HG03159 (cell line): ENCODE results near the gene OR2H1.

ENCODE experiments used
- ATAC-seq: cut with Tn5 transposase; IDR thresholded peaks from one replicate; pipeline ENCODE4 v1.9.1; 2021; ENCODE audit warnings: mild to moderate bottlenecking, moderate library complexity; ENCODE audit not compliant: unreplicated experiment

Gene OR2H1

GRCh38 chr6:29483186-29483585, 26.2 kb downstream of the OR2H1 start:
- no peak for ATAC-seq

GRCh38 chr6:29483735-29484134, 26.8 kb downstream of the OR2H1 start:
- ATAC-seq, result no peak

GRCh38 chr6:29486577-29486976, 29.6 kb downstream of the OR2H1 start:
- no peak for ATAC-seq

GRCh38 chr6:29487131-29487530, 30.2 kb downstream of the OR2H1 start:
- no peak for ATAC-seq

GRCh38 chr6:29487660-29488059, 30.7 kb downstream of the OR2H1 start, which contains the start of gene MAS1L:
TSS of gene MAS1L (minus strand) at chr6:29487956. CDS start at chr6:29487902, 54 bp downstream.
- ATAC-seq, result no peak

- ATAC-seq, result no peak
These were observed 31.9 kb downstream of the OR2H1 start for GRCh38 chr6:29488874-29489273.

GRCh38 chr6:29489286-29489685, 32.3 kb downstream of the OR2H1 start:
- ATAC-seq, result no peak

GRCh38 chr6:29490055-29490454, 33.1 kb downstream of the OR2H1 start:
- ATAC-seq, result no peak

- no peak for ATAC-seq
These were observed 33.6 kb downstream of the OR2H1 start for GRCh38 chr6:29490552-29490951.

GRCh38 chr6:29491574-29491973, 34.6 kb downstream of the OR2H1 start:
- no peak for ATAC-seq

GRCh38 chr6:29493261-29493660, 36.3 kb downstream of the OR2H1 start:
- no peak for ATAC-seq

- no peak for ATAC-seq
These were observed 37.2 kb downstream of the OR2H1 start for GRCh38 chr6:29494131-29494530.

- no peak for ATAC-seq
These were observed 38.6 kb downstream of the OR2H1 start for GRCh38 chr6:29495571-29495970.

- ATAC-seq, result no peak
These were observed 40.0 kb downstream of the OR2H1 start for GRCh38 chr6:29496961-29497360.

- no peak for ATAC-seq
These were observed 42.7 kb downstream of the OR2H1 start for GRCh38 chr6:29499704-29500103.

- ATAC-seq, result no peak
These were observed 43.6 kb downstream of the OR2H1 start for GRCh38 chr6:29500594-29500993.

GRCh38 chr6:29501106-29501505, 44.2 kb downstream of the OR2H1 start:
- no peak for ATAC-seq

- ATAC-seq, result no peak
These were observed 45.2 kb downstream of the OR2H1 start for GRCh38 chr6:29502181-29502580.

- ATAC-seq, result no peak
These were observed 45.6 kb downstream of the OR2H1 start for GRCh38 chr6:29502597-29502996.

- ATAC-seq, result no peak
These were observed 48.0 kb downstream of the OR2H1 start for GRCh38 chr6:29504961-29505360.

GRCh38 chr6:29505808-29506207, 48.9 kb downstream of the OR2H1 start:
- no peak for ATAC-seq

GRCh38 chr6:29506446-29507067, 49.6 kb downstream of the OR2H1 start:
- ATAC-seq, result no peak

- ATAC-seq, result no peak
These were observed 50.4 kb downstream of the OR2H1 start for GRCh38 chr6:29507319-29507718.
